Melanocyte of skin (primary cell): ENCODE results near the gene EPG5. TPM values are rescaled to one million over a fixed set of nuclear protein-coding genes. Genes with fewer than 3 reads are reported as not detected.

Experiments
- small RNA-seq, 2 donors: library from RNA; depleted of rRNA; stranded (forward); fragments of <200 nt; gene quantifications; one replicate each; pipeline ENCODE3, GENCODE V24; 2012
- total RNA-seq, 2 donors: library from RNA; depleted of rRNA; stranded (reverse); fragments of >200 nt; gene quantifications; 2 replicates each; pipeline ENCODE4 v1.2.3, GENCODE V29; 2012

EPG5 gene
- total RNA-seq: 10 to 100 TPM; 44.6 to 52.3 TPM

GRCh38 chr18:45967007-45967706, at the start of gene EPG5:
Gene EPG5 (minus strand): TSS chr18:45967329. CDS start chr18:45967239, 90 bp downstream.

GRCh38 chr18:45825258-45826044, 141.7 kb downstream of the EPG5 start, which contains the start of gene SIGLEC15:
Gene SIGLEC15 (plus strand): TSS chr18:45825675. CDS start chr18:45825729, 54 bp downstream.

Small RNA genes lying within 50 kb of the gene (small RNA-seq; reads per million reads assigned to genes)
- 0 reads per million in 2 donors for gene RN7SKP26

Other genes starting within 250 kb of the EPG5 start
- not detected for gene SLC14A1, start 243.1 kb downstream of the EPG5 start, total RNA-seq
- under 1 TPM; under 0.01 TPM for gene SIGLEC15, start 141.7 kb downstream of the EPG5 start, total RNA-seq
- 1 to 10 TPM; 1.3 to 2.4 TPM for gene PSTPIP2, start 104.9 kb upstream of the EPG5 start, total RNA-seq
- gene ATP5F1A, start 131.0 kb upstream of the EPG5 start, total RNA-seq: 100 to 1,000 TPM; 704 to 799 TPM
- 10 to 100 TPM; 53.7 to 71.3 TPM for gene HAUS1, start 137.1 kb upstream of the EPG5 start, total RNA-seq